ENCODE data around the gene NMNAT2.
"Not testable (repeated sequence)": the region's sequence is repeated elsewhere in the genome, so short reads cannot be mapped to it uniquely, and the experiment has no call there.

The NMNAT2 gene

DNA sequence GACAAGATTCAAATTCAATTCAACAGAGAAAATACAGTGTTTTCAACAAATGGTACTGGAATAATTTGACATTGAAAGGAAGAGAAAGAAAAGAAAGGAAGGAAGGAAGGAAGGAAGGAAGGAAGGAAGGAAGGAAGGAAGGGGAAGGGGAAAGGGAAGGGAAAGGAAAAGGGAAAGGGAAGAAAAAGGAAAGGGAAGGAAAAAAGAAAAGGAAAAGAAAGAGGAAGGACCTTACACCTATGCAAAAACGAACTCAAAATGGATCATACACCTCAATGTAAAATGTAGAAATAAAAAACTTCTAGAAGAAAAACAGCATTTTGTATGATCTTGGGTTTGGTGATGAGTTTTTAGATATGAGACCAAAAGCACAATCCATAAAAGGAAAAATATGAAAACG, 19.9 kb upstream of the NMNAT2 start:
- TF ChIP-seq, protein P1, sequence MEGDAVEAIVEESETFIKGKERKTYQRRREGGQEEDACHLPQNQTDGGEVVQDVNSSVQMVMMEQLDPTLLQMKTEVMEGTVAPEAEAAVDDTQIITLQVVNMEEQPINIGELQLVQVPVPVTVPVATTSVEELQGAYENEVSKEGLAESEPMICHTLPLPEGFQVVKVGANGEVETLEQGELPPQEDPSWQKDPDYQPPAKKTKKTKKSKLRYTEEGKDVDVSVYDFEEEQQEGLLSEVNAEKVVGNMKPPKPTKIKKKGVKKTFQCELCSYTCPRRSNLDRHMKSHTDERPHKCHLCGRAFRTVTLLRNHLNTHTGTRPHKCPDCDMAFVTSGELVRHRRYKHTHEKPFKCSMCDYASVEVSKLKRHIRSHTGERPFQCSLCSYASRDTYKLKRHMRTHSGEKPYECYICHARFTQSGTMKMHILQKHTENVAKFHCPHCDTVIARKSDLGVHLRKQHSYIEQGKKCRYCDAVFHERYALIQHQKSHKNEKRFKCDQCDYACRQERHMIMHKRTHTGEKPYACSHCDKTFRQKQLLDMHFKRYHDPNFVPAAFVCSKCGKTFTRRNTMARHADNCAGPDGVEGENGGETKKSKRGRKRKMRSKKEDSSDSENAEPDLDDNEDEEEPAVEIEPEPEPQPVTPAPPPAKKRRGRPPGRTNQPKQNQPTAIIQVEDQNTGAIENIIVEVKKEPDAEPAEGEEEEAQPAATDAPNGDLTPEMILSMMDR (IDR thresholded peaks at IDR 0.05; ENCODE audit: low read length, missing control alignments): no peak
- H3K4me3 ChIP-seq (replicated peaks; ENCODE audit: low read depth, low read length): no peak overlapping the region
- DNase-seq (ENCODE audit: low read depth): no peak

DNA sequence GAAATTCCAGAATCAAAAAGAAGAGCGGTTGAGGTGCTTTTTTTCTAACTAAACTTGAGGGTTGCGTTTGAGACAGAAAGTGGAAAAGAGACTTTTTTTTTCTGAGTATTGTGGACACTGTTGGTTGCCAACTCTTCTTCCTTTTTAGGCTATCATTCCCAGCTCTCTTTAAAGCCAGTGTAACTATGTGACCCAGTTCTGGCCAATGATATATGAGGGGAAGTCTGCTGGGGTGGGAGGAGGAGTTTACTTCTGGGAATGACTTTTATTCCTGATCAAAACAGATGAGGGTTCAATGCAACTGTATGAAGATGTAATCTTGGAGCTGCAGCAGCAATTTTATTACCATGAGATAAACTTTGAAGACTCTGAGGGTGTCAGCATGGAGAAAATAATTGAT, 17.3 kb upstream of the NMNAT2 start:
- DNase-seq (ENCODE audit: low read depth): no peak
- no peak overlapping the region for H3K4me3 ChIP-seq (replicated peaks; ENCODE audit: low read depth, low read length)
- TF ChIP-seq, protein P1 (IDR thresholded peaks at IDR 0.05; ENCODE audit: low read length, missing control alignments): no peak

DNA sequence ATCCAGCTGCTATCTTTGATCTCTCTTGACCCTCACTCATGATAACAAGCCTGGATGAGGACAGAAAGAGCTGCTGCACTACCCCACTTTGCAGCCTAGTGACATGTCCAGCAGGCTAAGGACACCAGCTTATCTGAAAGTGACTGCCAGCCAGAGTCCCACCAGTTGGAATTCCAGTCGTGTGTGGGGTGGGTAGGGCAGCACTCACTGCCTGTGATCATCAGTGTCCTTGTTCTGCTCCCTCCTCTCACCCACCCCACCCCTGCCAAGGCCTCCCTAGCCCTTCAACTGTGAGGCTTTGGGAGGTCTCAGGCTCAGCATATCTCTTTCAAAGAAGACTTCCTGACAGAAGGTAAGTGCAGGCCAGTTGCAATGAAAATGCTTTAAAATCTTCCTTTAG, 15.5 kb upstream of the NMNAT2 start:
- no peak for DNase-seq (ENCODE audit: low read depth)
- H3K4me3 ChIP-seq (replicated peaks; ENCODE audit: low read depth, low read length): no peak overlapping the region
- TF ChIP-seq, protein P1 (IDR thresholded peaks at IDR 0.05; ENCODE audit: low read length, missing control alignments): no peak

DNA sequence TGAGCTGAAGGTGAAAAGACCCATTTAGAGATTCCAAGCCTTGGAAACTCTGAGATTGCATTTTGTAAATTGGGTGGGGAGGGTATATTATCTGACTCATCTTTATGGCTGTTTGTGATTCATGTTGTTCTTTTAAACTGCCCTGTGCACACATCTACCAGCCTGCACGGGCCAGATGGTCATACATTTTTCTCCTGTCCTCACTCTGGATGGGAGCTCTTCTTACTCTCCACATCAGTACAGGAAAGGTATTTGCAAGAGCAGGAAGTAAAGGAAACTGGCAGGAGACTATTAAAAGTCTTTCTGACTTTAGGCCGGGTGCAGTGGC, 14.3 kb upstream of the NMNAT2 start:
- no peak overlapping the region for H3K4me3 ChIP-seq (replicated peaks; ENCODE audit: low read depth, low read length)
- no peak for DNase-seq (ENCODE audit: low read depth)
- TF ChIP-seq, protein P1 (IDR thresholded peaks at IDR 0.05; ENCODE audit: low read length, missing control alignments): no peak

DNA sequence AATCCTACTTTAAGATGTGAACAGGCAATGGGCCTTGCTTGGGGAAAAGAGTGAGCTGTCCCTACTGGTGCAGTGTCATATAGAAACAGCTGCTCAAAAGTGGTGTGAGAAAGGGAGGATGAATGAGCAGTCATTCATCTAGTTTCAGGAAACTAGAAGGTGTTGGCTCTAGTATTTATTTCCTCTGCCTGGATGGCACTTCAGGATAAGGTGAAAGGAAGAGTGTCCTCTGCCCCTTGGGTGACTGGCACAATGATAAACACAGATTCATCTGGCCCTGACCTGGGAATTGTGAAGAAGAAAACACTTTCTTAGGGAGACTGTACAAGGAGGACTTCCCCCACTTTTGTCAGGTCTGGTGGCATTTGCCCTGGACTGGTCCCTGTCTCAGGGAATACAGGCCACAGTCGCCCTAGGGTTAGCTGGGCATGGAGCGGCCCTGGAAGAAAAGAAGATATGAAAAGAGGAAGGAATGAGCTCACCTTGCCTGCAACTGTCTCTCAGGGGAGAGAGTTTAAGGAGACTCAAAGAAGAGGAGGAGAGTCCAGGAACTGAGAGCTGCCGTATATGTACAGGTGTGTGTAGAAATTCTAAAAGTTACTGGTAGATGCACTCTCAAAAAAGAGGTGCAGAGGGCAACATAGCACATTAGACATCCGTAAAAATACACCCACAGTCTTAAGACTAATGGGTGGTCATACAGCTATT, 13.8 kb upstream of the NMNAT2 start:
- TF ChIP-seq, protein P1 (IDR thresholded peaks at IDR 0.05; ENCODE audit: low read length, missing control alignments): no peak
- H3K4me3 ChIP-seq (replicated peaks; ENCODE audit: low read depth, low read length): no peak overlapping the region
- DNase-seq (ENCODE audit: low read depth): no peak

DNA sequence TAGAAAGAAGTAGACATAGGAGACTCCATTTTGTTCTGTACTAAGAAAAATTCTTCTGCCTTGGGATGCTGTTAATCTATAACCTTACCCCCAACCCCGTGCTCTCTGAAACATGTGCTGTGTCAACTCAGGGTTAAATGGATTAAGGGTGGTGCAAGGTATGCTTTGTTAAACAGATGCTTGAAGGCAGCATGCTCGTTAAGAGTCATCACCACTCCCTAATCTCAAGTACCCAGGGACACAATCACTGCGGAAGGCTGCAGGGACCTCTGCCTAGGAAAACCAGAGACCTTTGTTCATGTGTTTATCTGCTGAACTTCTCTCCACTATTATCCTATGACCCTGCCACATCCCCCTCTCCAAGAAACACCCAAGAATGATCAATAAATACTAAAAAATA, 9.4 kb upstream of the NMNAT2 start:
- DNase-seq (ENCODE audit: low read depth); H3K4me3 ChIP-seq (replicated peaks; ENCODE audit: low read depth, low read length): not testable (repeated sequence)

DNA sequence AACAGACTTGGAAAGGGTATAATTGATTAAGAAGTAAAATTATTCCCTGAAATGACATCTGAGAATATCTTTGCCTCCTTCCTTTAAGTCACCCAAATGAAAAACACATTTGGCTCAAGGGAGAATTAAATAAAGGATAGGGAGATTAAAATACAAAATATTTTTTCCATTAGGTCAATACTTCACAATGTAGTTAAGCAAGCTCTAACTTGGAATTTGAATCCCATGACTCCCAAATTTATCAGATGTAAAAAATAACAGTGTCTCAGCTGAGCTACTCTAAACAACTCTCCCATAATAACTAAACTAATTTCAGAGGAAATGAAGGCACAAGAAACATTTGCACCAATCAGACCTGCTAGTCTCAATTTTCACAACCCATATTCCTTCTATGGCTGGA, 6.5 kb upstream of the NMNAT2 start:
- no peak overlapping the region for H3K4me3 ChIP-seq (replicated peaks; ENCODE audit: low read depth, low read length)
- no peak for DNase-seq (ENCODE audit: low read depth)
- TF ChIP-seq, protein P1 (IDR thresholded peaks at IDR 0.05; ENCODE audit: low read length, missing control alignments): no peak

Measured in fibroblast of pulmonary artery (primary cell).